GM10266 (cell line): ENCODE results near the gene SPSB3.

ENCODE experiments used
- DNase-seq: peaks from one replicate; pipeline ENCODE4 v3.0.0; 2012; ENCODE audit errors: extremely low spot score
- CTCF ChIP-seq: IDR thresholded peaks from 2 replicates; pipeline ENCODE4 v1.5.1; 2012; ENCODE audit warnings: mild to moderate bottlenecking, low read depth; ENCODE audit not compliant: control insufficient read depth, insufficient read depth; ENCODE audit errors: missing control alignments

SPSB3 gene

GRCh38 chr16:1770328-1771187 lies 11.8 kb downstream of the SPSB3 start:
- DNase-seq: peak; percentile 86
- no peak for TF ChIP-seq CTCF

GRCh38 chr16:1769402-1770300 lies 12.7 kb downstream of the SPSB3 start:
- no peak for DNase-seq
- TF ChIP-seq CTCF: no peak

DNA sequence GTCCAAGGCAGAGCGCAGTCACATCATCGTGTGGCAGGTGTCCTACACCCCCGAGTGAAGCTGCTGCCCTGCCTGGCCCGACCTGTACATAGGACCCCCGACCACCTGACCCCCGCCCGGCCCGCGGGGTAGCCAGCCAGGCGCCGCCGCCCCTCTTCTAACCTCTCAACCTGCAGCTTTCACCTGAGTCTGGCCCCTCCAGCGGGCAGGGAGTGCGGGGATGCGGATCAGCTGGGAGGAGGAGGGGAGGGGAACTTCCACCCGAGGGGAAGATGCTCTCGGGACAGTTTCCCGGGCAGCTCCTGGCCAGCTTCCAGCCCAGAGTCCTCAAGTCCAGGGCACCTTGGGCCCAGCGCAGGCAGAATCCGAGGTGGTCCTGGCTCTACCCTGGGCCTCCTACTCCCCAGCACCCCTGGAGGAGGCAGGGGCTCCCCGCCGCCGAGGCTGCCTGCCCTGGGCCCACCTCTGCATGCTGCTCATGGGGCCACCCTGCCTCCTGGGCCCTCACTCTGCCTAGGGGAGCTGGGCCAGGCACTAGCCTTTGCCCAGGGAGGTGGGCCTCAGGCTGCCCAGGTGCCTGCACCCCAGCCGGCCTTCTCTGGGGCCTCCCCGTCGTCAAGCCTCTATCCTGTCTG lies 13.5 kb downstream of the SPSB3 start:
- no peak for TF ChIP-seq CTCF
- no peak for DNase-seq

DNA sequence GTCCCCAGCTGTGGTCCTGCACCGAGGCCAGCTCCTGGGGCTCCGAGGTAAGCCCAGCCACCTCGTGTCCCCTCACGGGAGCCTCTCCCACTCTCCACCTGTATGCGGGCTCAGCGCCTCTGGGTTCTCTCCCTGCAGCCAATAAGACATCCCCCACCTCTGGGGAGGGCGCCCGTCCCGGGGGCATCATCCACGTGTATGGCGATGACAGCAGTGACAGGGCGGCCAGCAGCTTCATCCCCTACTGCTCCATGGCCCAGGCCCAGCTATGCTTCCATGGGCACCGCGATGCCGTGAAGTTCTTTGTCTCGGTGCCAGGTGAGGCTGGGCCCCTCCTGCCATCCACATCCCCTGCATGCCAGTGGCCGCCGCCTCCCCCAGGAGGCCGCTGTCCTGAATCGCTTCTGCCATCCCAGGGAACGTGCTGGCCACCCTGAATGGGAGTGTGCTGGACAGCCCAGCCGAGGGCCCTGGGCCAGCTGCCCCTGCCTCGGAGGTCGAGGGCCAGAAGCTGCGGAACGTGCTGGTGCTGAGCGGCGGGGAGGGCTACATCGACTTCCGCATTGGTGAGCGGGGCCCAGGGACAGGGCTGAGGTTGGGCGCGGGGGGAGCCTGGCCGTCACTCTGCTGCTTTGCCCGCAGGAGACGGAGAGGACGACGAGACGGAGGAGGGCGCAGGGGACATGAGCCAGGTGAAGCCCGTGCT lies 14.2 kb downstream of the SPSB3 start:
- DNase-seq: no peak
- no peak for TF ChIP-seq CTCF

DNA sequence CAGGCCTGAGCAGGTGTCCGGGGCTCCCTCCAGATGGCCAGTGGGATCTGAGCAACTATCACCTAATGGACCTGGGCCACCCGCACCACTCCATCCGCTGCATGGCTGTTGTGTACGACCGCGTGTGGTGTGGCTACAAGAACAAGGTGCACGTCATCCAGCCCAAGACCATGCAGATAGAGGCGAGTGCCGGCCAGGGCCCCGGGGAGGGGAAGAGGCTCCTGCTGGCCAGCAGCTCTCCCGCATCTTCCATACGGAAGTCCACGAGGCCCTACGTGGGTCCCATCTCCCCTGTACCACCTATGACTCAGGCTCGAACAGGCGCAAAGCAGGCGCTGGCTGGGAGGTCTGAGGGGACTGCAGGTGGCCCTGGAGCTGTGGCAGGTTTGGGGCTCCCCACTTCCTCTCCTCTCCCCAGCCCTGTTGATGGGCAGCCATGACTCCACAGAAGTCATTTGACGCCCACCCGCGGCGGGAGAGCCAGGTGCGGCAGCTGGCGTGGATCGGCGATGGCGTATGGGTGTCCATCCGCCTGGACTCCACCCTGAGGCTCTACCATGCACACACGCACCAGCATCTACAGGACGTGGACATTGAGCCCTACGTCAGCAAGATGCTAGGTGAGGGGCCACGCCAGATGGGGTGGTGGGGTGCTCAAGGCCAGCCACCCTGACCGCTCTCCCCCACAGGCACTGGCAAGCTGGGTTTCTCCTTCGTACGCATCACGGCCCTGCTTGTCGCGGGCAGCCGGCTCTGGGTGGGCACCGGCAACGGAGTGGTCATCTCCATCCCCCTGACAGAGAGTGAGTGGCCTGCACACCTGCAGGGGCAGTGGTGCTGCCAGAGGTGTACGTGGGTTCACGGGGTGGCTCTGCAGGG lies 15.0 kb downstream of the SPSB3 start:
- no peak for DNase-seq
- TF ChIP-seq CTCF: no peak

- DNase-seq: no peak
- TF ChIP-seq CTCF: no peak
These were observed 15.7 kb downstream of the SPSB3 start for GRCh38 chr16:1766701-1767100.
